ENCODE data around the gene TBC1D12. TPM values are rescaled to one million over a fixed set of nuclear protein-coding genes. Genes with fewer than 3 reads are reported as not detected.

TBC1D12 gene
- polyA plus RNA-seq, 1 donor from 2014 or later: 27.9 TPM

DNA sequence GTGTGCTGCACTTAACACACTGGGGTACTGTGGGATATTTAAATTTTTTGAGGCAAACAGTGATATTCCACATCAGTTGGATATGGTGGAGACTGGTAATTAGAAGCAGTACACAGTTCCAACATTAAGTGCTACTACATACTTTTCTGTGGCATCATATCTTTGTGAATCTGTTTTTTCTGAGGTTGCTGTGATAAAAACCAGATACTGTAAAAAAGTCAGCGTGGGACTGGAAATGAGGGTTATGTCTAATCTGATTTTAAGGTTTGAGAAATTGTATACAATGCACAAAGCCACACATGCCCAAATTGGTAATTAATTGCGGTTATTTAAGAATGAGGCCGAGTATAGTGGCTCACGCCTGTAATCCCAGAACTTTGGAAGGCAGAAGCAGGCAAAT is 41.2 kb downstream of the TBC1D12 start:
- no peak overlapping the region for H2AFZ ChIP-seq (ENCODE audit: low read depth, low read length)
- no peaks in the 10 kb centered on the region for H3K27me3 ChIP-seq (ENCODE audit: insufficient read depth, low read depth, low read length)
- no peaks in the 10 kb centered on the region for H4K20me1 ChIP-seq (ENCODE audit: insufficient read depth)
- no peak for TF ChIP-seq RAD21 (conservative IDR thresholded peaks at IDR 0.05)
- no peak for TF ChIP-seq TAF1 (IDR thresholded peaks at IDR 0.05; ENCODE audit: low read depth)
- TF ChIP-seq REST (IDR thresholded peaks at IDR 0.05; ENCODE audit: borderline replicate concordance): no peak
- TF ChIP-seq EP300 (conservative IDR thresholded peaks at IDR 0.05; ENCODE audit: poor library complexity, severe bottlenecking): no peak
- no peak for TF ChIP-seq EZH2 (IDR thresholded peaks at IDR 0.05; ENCODE audit: borderline replicate concordance, insufficient read depth, low read length, poor library complexity, severe bottlenecking)
- no peak for TF ChIP-seq SMC3 (conservative IDR thresholded peaks at IDR 0.05; ENCODE audit: poor library complexity)
- no peak for TF ChIP-seq MXI1 (conservative IDR thresholded peaks at IDR 0.05; ENCODE audit: poor library complexity, severe bottlenecking)
- TF ChIP-seq, protein P1, sequence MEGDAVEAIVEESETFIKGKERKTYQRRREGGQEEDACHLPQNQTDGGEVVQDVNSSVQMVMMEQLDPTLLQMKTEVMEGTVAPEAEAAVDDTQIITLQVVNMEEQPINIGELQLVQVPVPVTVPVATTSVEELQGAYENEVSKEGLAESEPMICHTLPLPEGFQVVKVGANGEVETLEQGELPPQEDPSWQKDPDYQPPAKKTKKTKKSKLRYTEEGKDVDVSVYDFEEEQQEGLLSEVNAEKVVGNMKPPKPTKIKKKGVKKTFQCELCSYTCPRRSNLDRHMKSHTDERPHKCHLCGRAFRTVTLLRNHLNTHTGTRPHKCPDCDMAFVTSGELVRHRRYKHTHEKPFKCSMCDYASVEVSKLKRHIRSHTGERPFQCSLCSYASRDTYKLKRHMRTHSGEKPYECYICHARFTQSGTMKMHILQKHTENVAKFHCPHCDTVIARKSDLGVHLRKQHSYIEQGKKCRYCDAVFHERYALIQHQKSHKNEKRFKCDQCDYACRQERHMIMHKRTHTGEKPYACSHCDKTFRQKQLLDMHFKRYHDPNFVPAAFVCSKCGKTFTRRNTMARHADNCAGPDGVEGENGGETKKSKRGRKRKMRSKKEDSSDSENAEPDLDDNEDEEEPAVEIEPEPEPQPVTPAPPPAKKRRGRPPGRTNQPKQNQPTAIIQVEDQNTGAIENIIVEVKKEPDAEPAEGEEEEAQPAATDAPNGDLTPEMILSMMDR (IDR thresholded peaks at IDR 0.05; ENCODE audit: poor library complexity, severe bottlenecking): no peak
- no peak for TF ChIP-seq POLR2AphosphoS5 (IDR thresholded peaks at IDR 0.05)
- H3F3A ChIP-seq (ENCODE audit: insufficient read depth, low read length, poor library complexity, severe bottlenecking): no peaks in the 10 kb centered on the region
- H3K9ac ChIP-seq (ENCODE audit: low read length): no peak overlapping the region
- H3K4me3 ChIP-seq (ENCODE audit: low read length): no peak overlapping the region
- H3K79me2 ChIP-seq (replicated peaks; ENCODE audit: insufficient read depth, low read length): no peaks in the 10 kb centered on the region
- no peaks in the 10 kb centered on the region for H3K36me3 ChIP-seq (ENCODE audit: insufficient read depth, low read length)
- H3K27ac ChIP-seq (ENCODE audit: low read length): no peak overlapping the region
- no peak overlapping the region for H3K4me2 ChIP-seq (ENCODE audit: low read length)
- H3K9me2 ChIP-seq (ENCODE audit: insufficient read depth, low read length): no peaks in the 10 kb centered on the region
- H3K9me3 ChIP-seq (ENCODE audit: low read length): no peaks in the 10 kb centered on the region

- Histone ChIP-seq H2AFZ (ENCODE audit: low read depth, low read length) (no peak overlapping the region), H3K9me2 (ENCODE audit: insufficient read depth, low read length) (no peaks in the 10 kb centered on the region), H3K36me3 (ENCODE audit: insufficient read depth, low read length) (peaks cover 5% of the 10 kb centered on the region), H3K27ac (ENCODE audit: low read length) (no peak overlapping the region), H3K27me3 (ENCODE audit: insufficient read depth, low read depth, low read length) (no peaks in the 10 kb centered on the region), H3K4me2 (ENCODE audit: low read length) (no peak overlapping the region), H4K20me1 (ENCODE audit: insufficient read depth) (no peaks in the 10 kb centered on the region), H3K9ac (ENCODE audit: low read length) (no peak overlapping the region), H3K9me3 (ENCODE audit: low read length) (no peaks in the 10 kb centered on the region), H3K79me2 (replicated peaks; ENCODE audit: insufficient read depth, low read length) (no peaks in the 10 kb centered on the region), H3F3A (ENCODE audit: insufficient read depth, low read length, poor library complexity, severe bottlenecking) (no peaks in the 10 kb centered on the region), H3K4me3 (ENCODE audit: low read length) (no peak overlapping the region)
- TF ChIP-seq, protein P1 (IDR thresholded peaks at IDR 0.05; ENCODE audit: poor library complexity, severe bottlenecking): no peak
- TF ChIP-seq EP300 (conservative IDR thresholded peaks at IDR 0.05; ENCODE audit: poor library complexity, severe bottlenecking): no peak
- TF ChIP-seq TAF1 (IDR thresholded peaks at IDR 0.05; ENCODE audit: low read depth): no peak
- TF ChIP-seq POLR2AphosphoS5 (IDR thresholded peaks at IDR 0.05): no peak
- no peak for TF ChIP-seq MXI1 (conservative IDR thresholded peaks at IDR 0.05; ENCODE audit: poor library complexity, severe bottlenecking)
- no peak for TF ChIP-seq EZH2 (IDR thresholded peaks at IDR 0.05; ENCODE audit: borderline replicate concordance, insufficient read depth, low read length, poor library complexity, severe bottlenecking)
- TF ChIP-seq RAD21 (conservative IDR thresholded peaks at IDR 0.05): no peak
Measured at GRCh38 chr10:94450782-94451181, 48.4 kb downstream of the TBC1D12 start.
